HG03520 (cell line): ENCODE data around the gene B4GALT7.
"Not testable (repeated sequence)": the region's sequence is repeated elsewhere in the genome, so short reads cannot be mapped to it uniquely, and the experiment has no call there.

Experiments used
- ATAC-seq: cut with Tn5 transposase; IDR thresholded peaks from one replicate; pipeline ENCODE4 v1.9.1; 2021; ENCODE audit warnings: mild to moderate bottlenecking, moderate library complexity; ENCODE audit not compliant: unreplicated experiment

B4GALT7 gene

DNA sequence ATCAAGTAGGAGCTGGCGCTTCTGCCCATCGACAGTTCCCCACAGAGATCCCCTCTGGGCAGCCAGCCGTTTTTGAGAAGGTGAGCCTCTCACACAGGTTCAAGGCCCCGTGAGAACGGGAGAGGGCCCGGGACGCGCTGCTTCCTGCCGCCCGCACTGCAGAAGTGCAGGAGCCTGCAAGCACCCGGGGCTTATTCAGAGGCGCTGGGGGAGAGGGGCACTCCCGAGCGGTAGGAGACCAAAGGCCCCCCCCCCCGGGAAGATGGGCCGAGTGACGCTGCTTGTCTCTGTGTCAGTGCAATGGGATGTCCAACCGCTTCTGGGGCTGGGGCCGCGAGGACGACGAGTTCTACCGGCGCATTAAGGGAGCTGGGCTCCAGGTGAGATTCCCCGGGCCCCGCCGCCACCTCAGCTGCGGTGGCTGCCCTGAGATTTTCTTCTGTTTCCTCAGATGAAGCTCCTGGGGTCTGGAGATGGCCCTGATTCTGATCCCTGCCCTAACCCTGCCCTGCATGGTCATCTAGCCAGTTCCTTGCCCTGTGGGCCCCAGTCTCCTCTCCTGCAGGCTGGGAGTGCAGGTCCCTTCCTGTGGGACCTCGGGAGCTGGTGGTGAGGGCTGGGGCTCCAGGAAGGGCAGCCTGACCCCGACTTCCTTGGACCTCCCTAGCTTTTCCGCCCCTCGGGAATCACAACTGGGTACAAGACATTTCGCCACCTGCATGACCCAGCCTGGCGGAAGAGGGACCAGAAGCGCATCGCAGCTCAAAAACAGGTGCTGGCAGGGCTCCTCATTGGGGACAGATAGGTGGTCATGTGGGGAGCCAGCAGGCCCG, 8.5 kb downstream of the B4GALT7 start:
- no peak for ATAC-seq

DNA sequence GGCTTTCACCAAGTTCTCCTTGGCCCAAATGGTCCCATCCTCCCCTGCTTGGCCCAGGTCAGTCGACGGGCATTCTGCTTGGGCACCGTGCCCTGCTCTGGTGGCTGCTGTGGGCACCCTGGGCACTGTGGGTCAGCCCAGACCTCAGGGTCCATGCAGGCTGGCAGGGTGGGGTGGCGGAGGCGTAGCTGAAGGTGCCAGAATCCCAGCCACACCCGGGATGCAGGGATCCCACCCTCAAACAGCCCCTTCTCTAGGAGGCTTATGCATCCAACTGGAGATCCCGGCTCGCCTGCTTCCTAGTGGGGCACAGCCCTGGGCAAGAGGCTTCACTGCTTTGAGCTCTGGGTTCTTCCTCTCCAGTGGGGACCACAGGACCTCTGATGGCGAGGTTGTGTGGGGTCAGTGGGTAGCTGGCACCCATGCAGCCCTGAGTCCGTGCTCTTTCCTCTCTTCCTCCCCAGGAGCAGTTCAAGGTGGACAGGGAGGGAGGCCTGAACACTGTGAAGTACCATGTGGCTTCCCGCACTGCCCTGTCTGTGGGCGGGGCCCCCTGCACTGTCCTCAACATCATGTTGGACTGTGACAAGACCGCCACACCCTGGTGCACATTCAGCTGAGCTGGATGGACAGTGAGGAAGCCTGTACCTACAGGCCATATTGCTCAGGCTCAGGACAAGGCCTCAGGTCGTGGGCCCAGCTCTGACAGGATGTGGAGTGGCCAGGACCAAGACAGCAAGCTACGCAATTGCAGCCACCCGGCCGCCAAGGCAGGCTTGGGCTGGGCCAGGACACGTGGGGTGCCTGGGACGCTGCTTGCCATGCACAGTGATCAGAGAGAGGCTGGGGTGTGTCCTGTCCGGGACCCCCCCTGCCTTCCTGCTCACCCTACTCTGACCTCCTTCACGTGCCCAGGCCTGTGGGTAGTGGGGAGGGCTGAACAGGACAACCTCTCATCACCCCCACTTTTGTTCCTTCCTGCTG, 9.4 kb downstream of the B4GALT7 start:
- no peak for ATAC-seq

DNA sequence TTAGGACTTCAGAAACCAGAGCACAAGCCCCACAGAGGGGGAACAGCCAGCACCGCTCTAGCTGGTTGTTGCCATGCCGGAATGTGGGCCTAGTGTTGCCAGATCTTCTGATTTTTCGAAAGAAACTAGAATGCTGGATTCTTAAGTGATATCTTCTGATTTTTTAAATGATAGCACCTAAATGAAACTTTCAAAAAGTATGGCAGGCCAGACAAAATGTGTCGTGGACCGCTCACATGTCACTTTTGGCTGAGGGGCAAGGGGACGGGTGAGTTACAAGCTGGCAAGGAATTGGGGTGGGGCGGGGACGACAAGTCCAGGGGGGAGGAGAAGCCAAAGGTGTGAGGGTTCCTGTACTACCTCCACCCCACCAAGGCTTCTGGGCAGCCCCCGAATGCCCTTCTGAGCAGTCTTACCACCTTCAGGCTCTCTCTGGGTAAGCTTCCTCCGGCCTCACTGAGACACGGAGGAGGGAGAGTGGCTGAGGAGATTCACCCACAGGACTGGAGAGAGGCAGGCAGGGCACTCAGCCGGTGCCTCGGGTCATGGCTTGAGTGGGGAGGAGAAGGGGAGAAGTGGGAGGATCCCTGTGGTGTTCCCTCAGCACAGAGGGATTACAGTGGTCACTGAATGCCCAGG, 10.3 kb downstream of the B4GALT7 start:
- no peak for ATAC-seq

GRCh38 chr5:177610770-177611445, 11.0 kb downstream of the B4GALT7 start:
- no peak for ATAC-seq

DNA sequence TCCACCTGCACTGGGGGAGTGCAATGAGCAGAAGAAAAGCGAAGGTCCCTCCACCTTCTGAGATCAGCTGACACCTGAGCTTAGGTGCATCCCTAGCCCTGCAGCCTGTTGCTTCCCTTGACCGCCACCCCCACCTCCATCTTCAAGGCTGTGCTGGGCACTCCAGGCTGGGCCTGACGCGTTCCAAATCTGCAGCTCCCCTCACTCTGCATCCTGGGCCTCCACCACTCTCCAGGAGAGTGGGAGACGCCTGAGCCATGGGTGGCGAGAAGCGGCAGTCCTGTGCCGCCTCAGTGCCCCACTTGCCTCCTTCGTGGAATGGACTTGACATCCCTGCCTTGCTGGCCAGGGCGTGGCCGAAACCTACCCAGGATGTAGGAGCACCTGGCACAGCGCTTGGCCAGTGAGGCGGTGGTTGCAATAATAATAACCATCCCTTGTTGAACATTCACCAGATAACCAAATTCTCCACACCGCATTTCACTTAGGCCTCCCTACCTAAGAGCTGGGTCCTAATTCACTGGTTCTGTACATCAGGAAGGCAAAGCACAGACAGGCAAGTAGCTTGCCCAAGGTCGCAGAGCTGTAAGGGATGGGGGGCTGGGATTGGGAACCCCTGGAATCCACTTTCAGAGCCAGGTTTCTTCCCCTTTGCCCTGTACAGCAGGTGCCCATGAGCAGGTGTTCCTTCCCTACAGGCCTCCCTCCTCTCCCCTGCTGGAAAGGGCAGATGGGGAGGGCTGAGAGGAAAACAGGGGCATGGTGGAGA, 11.7 kb downstream of the B4GALT7 start:
- no peak for ATAC-seq

DNA sequence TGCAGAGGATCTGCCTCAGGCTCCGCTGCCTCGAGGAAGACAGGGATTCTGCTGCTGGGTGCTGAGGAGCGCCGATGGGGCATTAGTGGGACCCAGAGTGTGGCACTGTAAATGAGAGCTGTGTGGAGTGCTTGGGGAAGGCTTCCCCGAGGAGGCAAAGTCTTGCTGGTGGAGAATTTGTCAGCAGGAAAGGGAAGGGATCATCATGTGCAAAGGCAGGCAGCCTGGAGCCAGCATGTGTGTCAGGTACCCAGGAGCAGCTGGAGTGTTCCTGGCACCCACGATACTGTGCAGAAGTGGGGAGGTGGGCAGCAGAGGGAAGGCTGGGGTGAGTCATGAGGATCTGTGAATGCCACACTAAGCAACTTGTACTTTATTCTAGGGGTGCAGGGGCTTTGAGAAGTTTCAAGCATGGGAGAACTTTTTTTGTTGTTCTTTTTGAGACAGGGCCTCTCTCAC, 12.3 kb downstream of the B4GALT7 start:
- no peak for ATAC-seq

DNA sequence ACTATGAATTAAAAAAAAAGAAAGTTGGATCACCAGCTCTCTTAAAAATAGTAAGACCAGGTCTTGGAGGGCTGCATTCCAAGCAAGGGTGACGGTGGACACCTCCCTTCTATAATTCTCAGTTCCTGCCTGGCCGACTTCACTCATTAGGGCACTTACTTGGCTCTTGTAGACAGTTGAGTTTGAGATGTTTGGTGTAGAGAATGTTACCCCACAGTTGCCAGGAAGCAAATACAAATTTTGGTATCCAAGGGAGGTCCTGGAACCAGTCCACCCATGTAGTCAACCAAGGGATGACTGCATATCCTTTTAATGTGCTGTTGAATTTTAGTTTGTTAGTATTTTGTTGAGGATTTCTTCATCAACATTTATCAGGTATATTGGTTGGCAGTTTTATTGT, 20.6 kb downstream of the B4GALT7 start:
- no peak for ATAC-seq

DNA sequence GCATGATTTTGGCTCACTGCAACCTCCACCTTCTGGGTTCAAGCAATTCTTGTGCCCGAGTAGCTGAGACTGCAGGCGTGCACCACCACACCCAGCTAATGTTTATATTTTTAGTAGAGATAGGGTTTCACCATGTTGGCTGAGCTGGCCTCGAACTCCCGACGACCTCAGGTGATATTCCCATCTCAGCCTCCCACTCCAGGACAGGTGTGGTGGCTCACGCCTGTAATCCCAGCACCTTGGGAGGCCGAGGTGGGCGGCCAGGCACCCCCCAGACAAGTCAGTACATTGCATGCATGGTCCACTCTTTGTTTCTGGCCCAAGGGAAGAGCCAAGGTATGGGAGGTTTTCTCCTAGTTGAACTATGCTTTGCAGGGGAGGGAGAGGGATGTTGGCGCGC, 24.2 kb downstream of the B4GALT7 start:
- ATAC-seq, result not testable (repeated sequence)

- ATAC-seq, result not testable (repeated sequence)
Observed at GRCh38 chr5:177630186-177630585, 30.3 kb downstream of the B4GALT7 start.

GRCh38 chr5:177634912-177635311, 35.0 kb downstream of the B4GALT7 start:
- ATAC-seq, result not testable (repeated sequence)

- not testable (repeated sequence) for ATAC-seq
Observed at GRCh38 chr5:177645462-177645861, 45.5 kb downstream of the B4GALT7 start.

DNA sequence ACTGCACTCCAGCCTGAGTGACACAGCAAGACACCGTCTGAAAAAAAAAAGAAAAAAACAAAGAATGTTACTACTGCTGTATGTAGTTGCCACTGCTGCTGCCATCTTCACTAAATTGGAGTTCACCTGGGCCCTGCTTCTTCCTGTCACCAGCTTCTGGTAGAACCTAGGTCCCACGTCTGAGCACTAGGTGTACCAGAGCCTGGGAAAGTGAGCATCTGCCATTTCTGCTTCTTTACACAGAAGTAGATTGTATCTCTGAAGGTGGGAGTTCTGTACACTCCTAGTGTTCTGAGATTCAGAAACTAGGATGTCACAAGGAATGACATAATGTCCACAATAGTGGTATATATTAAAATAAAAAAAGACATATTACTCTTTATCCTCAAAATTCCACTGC, 51.3 kb downstream of the B4GALT7 start:
- not testable (repeated sequence) for ATAC-seq

- ATAC-seq, result not testable (repeated sequence)
Observed at GRCh38 chr5:177657846-177658245, 57.9 kb downstream of the B4GALT7 start.

GRCh38 chr5:177658542-177658941, 58.6 kb downstream of the B4GALT7 start:
- ATAC-seq, result not testable (repeated sequence)
